SU-DHL-6 (cell line): Measurements from ENCODE around the gene VPS11.

Source experiments
- EZH2phosphoT487 ChIP-seq: fragments of 200-600 bp; sonication (generic), shearing (Covaris generic); conservative IDR thresholded peaks from 2 replicates; pipeline ENCODE4 v1.6.1; 2018; ENCODE audit warnings: mild to moderate bottlenecking, antibody characterized with exemption, low read length, moderate library complexity, mixed read lengths
- TF ChIP-seq, protein P1 (sequence below): fragments of 200-600 bp; sonication (generic); IDR thresholded peaks from one replicate; pipeline ENCODE4 v1.5.1; 2017; ENCODE audit warnings: antibody characterized with exemption, mild to moderate bottlenecking, low read length, moderate library complexity; ENCODE audit not compliant: insufficient read depth, poor library complexity, severe bottlenecking

DNA sequence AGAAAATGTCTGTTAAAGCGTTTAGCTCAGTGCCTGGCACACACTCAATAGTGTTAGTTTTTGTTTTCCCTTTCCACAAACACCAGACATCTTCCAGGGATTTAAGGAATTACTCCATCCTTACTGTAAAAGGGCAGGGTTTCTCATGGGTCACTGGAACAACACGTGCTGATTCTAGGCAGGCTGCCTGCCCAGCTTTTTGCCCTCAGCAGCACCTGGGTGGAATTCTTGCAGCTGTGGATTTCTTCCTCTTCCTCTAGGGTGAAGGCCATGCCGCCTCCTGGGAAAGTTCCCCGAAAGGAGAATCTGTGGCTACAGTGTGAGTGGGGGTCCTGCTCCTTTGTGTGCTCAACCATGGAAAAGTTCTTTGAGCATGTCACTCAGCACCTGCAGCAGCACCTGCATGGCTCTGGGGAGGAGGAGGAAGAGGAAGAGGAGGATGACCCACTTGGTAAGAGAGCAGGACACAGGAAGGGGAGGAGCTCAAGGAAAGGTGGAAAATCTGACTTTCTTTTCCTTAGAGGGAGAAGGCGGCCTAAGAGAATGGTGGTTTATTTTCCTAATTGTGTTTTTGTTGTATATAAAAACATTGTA is 59.2 kb downstream of the VPS11 start:
- TF ChIP-seq EZH2phosphoT487, result no peak
- TF ChIP-seq, protein P1, sequence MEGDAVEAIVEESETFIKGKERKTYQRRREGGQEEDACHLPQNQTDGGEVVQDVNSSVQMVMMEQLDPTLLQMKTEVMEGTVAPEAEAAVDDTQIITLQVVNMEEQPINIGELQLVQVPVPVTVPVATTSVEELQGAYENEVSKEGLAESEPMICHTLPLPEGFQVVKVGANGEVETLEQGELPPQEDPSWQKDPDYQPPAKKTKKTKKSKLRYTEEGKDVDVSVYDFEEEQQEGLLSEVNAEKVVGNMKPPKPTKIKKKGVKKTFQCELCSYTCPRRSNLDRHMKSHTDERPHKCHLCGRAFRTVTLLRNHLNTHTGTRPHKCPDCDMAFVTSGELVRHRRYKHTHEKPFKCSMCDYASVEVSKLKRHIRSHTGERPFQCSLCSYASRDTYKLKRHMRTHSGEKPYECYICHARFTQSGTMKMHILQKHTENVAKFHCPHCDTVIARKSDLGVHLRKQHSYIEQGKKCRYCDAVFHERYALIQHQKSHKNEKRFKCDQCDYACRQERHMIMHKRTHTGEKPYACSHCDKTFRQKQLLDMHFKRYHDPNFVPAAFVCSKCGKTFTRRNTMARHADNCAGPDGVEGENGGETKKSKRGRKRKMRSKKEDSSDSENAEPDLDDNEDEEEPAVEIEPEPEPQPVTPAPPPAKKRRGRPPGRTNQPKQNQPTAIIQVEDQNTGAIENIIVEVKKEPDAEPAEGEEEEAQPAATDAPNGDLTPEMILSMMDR, result no peak
